Ishikawa (cell line): ENCODE measurements around the gene MYL4.

ENCODE experiments used
- CEBPB ChIP-seq: IDR thresholded peaks from 2 replicates; pipeline ENCODE4 v1.6.1; 2012
- CREB1 ChIP-seq: IDR thresholded peaks from 2 replicates; pipeline ENCODE4 v1.6.1; 2012; ENCODE audit warnings: low read depth
- EGR1 ChIP-seq: IDR thresholded peaks from 2 replicates; pipeline ENCODE4 v1.6.1; 2012
- EP300 ChIP-seq: IDR thresholded peaks from 2 replicates; pipeline ENCODE4 v1.6.1; 2012; ENCODE audit warnings: borderline replicate concordance
- FOXM1 ChIP-seq: IDR thresholded peaks from 2 replicates; pipeline ENCODE4 v1.6.1; 2012; ENCODE audit warnings: low read depth, borderline replicate concordance
- NFIC ChIP-seq: IDR thresholded peaks from 2 replicates; pipeline ENCODE4 v1.6.1; 2012
- RAD21 ChIP-seq: IDR thresholded peaks from 2 replicates; pipeline ENCODE4 v1.6.1; 2012; ENCODE audit warnings: low read depth
- TAF1 ChIP-seq: IDR thresholded peaks from 2 replicates; pipeline ENCODE4 v1.6.1; 2012; ENCODE audit warnings: low read depth, mild to moderate bottlenecking
- TCF12 ChIP-seq: IDR thresholded peaks from 2 replicates; pipeline ENCODE4 v1.6.1; 2012; ENCODE audit warnings: low read depth
- TEAD4 ChIP-seq: IDR thresholded peaks from 2 replicates; pipeline ENCODE4 v1.6.1; 2012
- YY1 ChIP-seq: IDR thresholded peaks from 2 replicates; pipeline ENCODE4 v1.6.1; 2012; ENCODE audit warnings: low read depth
- ZBTB7A ChIP-seq: IDR thresholded peaks from 2 replicates; pipeline ENCODE4 v1.6.1; 2012; ENCODE audit warnings: low read depth
- TF ChIP-seq, protein P1 (sequence below): IDR thresholded peaks from 2 replicates; pipeline ENCODE4 v1.6.1; 2012
- TF ChIP-seq, protein P2 (sequence below): IDR thresholded peaks from 2 replicates; pipeline ENCODE4 v1.6.1; 2012
- TF ChIP-seq, protein P3 (sequence below): IDR thresholded peaks from 2 replicates; pipeline ENCODE4 v1.6.1; 2012; ENCODE audit warnings: low read depth, mild to moderate bottlenecking

Gene MYL4

DNA sequence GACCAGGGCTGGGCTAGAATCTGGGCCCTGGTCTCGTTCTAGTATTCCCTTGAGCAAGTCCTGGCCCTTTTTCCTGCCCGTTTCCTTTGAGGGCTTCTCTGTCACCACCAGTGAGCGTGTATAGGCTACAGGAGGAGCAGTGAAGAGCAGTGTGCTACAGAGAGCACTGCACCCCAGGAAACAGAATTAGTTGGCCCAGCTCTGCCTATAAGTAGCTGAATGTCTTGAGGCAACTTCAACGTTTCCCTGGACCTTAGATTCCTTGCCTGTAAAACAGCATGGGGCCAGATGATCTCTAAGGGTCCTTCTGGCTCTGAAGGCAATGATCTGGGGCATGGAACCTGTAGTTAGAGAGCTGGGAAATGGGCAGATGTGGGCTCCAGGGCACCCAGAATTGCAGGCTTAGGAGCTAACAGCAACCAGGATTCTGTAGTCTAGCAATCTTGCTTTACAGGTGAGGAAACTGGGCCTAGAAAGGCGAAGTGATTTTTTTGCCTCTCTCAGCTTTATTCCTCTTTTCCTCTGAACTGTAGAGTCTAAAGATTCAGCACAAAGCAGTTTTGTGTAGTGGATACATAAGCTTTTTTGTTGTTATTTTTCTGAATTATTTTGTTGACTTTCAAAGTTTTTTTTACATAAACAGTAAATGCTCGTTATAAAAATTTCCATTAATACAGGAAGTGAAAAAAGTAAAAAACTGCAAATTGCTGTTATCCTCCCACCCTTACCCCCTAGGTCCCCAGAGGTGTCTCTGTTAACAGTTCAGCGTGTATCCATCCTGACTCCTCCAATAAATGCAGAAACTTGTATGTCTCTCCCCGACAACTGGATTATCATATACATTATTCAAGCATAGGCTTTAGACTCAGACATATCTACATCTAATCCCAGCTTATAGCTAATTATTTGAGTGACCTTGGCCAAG is 1.7 kb upstream of the MYL4 start:
- no peak for TF ChIP-seq ZBTB7A

DNA sequence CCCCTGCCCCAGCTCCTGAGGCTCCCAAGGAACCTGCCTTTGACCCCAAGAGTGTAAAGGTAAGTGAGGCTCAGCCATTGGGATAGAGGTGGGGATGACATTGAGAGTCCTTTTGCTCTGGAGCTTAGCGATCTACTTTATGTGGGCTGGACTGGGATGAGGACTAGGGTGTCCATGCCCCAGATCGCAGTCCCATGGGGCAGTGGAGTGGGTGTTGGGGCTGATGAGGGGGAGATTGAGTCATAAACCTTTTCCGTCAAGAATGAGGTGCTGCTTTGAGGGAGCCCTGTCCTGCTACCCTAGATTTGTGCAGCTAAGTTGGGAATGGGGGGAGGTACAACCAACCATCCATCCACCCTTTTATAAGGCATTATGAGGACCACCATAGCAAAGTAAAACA is 351 bp downstream of the MYL4 start:
- no peak for TF ChIP-seq FOXM1
- TF ChIP-seq TEAD4, result no peak
- no peak for TF ChIP-seq RAD21
- TF ChIP-seq, protein P1, sequence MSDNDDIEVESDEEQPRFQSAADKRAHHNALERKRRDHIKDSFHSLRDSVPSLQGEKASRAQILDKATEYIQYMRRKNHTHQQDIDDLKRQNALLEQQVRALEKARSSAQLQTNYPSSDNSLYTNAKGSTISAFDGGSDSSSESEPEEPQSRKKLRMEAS, result no peak
- TF ChIP-seq ZBTB7A, result no peak
- TF ChIP-seq TAF1, result no peak
- no peak for TF ChIP-seq NFIC
- no peak for TF ChIP-seq EP300
- TF ChIP-seq EGR1, result no peak
- TF ChIP-seq CEBPB, result no peak
- no peak for TF ChIP-seq TCF12
- TF ChIP-seq, protein P2, sequence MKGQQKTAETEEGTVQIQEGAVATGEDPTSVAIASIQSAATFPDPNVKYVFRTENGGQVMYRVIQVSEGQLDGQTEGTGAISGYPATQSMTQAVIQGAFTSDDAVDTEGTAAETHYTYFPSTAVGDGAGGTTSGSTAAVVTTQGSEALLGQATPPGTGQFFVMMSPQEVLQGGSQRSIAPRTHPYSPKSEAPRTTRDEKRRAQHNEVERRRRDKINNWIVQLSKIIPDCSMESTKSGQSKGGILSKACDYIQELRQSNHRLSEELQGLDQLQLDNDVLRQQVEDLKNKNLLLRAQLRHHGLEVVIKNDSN, result no peak
- TF ChIP-seq, protein P3, sequence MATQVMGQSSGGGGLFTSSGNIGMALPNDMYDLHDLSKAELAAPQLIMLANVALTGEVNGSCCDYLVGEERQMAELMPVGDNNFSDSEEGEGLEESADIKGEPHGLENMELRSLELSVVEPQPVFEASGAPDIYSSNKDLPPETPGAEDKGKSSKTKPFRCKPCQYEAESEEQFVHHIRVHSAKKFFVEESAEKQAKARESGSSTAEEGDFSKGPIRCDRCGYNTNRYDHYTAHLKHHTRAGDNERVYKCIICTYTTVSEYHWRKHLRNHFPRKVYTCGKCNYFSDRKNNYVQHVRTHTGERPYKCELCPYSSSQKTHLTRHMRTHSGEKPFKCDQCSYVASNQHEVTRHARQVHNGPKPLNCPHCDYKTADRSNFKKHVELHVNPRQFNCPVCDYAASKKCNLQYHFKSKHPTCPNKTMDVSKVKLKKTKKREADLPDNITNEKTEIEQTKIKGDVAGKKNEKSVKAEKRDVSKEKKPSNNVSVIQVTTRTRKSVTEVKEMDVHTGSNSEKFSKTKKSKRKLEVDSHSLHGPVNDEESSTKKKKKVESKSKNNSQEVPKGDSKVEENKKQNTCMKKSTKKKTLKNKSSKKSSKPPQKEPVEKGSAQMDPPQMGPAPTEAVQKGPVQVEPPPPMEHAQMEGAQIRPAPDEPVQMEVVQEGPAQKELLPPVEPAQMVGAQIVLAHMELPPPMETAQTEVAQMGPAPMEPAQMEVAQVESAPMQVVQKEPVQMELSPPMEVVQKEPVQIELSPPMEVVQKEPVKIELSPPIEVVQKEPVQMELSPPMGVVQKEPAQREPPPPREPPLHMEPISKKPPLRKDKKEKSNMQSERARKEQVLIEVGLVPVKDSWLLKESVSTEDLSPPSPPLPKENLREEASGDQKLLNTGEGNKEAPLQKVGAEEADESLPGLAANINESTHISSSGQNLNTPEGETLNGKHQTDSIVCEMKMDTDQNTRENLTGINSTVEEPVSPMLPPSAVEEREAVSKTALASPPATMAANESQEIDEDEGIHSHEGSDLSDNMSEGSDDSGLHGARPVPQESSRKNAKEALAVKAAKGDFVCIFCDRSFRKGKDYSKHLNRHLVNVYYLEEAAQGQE, result no peak
- TF ChIP-seq CREB1, result no peak
- no peak for TF ChIP-seq YY1

DNA sequence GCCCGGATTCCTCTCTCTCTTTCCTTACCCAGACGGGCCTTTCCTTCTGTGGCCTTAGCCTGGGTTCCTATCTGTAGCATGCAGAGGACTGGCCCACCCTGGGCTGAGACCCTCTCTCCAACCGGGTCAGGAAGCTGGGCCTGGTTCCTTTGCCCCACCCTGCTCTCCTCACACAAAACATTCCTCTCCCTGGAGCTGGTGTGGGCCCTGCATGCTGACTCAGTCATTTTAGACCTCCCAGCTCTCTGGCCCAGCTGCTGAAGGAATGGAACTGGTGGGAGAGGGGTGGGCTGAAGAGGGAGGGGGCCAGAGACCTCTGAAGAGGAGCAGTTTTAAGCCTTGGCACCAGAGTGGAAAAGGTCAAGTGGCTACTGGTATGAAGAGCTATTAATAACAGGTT is 957 bp downstream of the MYL4 start:
- TF ChIP-seq ZBTB7A, result no peak

DNA sequence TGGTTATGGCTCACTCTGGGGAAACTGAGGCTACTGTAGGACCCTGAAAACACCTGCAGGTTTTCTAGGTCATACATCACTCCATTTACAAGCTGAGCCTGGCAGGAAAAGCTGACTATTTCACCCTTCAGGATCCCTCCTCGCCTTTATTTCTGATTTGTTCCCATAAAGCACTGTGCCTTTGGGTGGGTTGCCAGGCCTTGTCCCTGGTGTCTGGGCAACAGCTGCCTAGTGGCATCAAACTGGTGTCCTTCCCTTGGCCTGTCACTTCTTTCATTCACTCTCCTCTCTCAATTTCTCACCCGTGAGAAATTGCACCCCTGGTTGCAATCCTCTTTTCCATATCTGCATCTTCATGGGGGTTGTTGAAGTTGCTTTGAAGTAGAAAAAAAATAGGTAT is 1.6 kb downstream of the MYL4 start:
- no peak for TF ChIP-seq NFIC
- no peak for TF ChIP-seq RAD21
- TF ChIP-seq, protein P2, result no peak
- no peak for TF ChIP-seq TCF12
- TF ChIP-seq YY1, result no peak
- TF ChIP-seq FOXM1, result no peak
- no peak for TF ChIP-seq CEBPB
- TF ChIP-seq EP300, result no peak
- no peak for TF ChIP-seq TAF1
- TF ChIP-seq, protein P3, result no peak
- TF ChIP-seq, protein P1, result no peak
- TF ChIP-seq ZBTB7A, result no peak

DNA sequence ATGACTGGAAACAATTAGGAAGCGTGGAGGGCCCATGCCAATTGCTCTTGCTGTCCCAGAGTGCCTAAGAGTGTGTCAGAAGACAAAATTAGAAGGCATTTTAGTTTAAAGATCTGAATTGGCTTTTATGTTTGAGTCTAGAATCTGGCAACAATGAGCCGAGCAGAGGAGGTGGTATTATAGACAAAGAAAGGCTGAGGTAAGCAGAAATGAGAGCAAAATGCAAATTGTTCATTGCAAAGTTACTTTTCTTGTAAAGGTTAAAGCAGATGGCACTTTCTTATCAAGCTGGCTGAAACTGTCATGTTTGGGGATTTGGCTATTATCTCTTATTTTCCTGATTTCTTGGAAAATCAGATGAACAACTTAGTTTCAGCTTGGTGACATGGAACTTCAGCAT is 3.3 kb downstream of the MYL4 start:
- TF ChIP-seq YY1 (no peak), EGR1 (no peak), CREB1 (no peak), FOXM1 (no peak), RAD21 (no peak)
- TF ChIP-seq, protein P1, result no peak

DNA sequence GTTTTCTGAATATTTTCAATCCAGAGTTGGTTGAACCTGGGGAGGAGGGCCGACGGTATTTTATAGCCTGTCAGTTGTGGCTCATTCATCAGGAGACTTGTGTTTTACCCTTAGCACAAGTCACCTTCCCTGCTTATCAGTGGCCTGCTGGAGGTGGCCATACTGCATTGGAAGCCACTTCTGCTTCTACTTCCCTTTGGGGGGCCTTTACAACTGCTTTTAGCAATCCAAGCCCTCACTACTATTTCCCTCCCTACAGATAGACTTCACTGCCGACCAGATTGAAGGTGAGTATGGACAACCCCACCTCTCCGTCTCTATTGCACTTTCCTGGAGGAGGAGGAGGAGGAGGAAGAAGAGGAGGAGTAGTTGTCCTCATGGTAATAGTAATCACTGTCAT is 4.4 kb downstream of the MYL4 start:
- TF ChIP-seq TAF1 (no peak), CEBPB (no peak), YY1 (no peak), ZBTB7A (no peak), EP300 (no peak), EGR1 (no peak)
- TF ChIP-seq, protein P1, result no peak
